SK-N-SH (cell line): Measurements from ENCODE around the gene CHGA. TPM values are rescaled to one million over a fixed set of nuclear protein-coding genes. Genes with fewer than 3 reads are reported as not detected.

Experiments used
- CTCF ChIA-PET: fragments of 300-600, 350-600 bp; formaldehyde crosslinking; extraction: SDS; loops from one replicate; lab custom pipeline; 2021; lab: Yijun Ruan, JAX
- POLR2A ChIA-PET: fragments of 350-600 bp; sonication (Branson Sonifier 250); formaldehyde crosslinking; extraction: SDS; loops from one replicate; lab custom pipeline; 2020; ENCODE audit warnings: antibody characterized with exemption, inconsistent platforms; lab: Yijun Ruan, JAX
- DNase-seq: peaks from one replicate; pipeline ENCODE4 v3.0.0; 2012
- H2AFZ ChIP-seq: fragments of 200-600 bp; sonication (generic); 2 replicates; pipeline ENCODE4 v1.8.1; 2016; ENCODE audit warnings: antibody characterized with exemption, mild to moderate bottlenecking, low read depth
- H3F3A ChIP-seq: fragments of 200-600 bp; sonication (generic); replicated peaks from 2 replicates; pipeline ENCODE3; 2016; ENCODE audit warnings: antibody characterized with exemption, mild to moderate bottlenecking; ENCODE audit not compliant: insufficient read depth
- H3K27ac ChIP-seq, 2 experiments: fragments of 200-500 bp in 1 of 2; fragments of 200-600 bp in 1 of 2; sonication (Bioruptor generic) in 1 of 2; sonication (generic), shearing (Covaris generic) in 1 of 2; 2 replicates each; pipeline versions ENCODE4 v1.5.1 to v1.6.1; 2014 to 2016; ENCODE audit warnings: low read depth in 2 of 2, inconsistent platforms in 1 of 2, low read length in 1 of 2, mild to moderate bottlenecking in 1 of 2, mixed read lengths in 1 of 2
- H3K27me3 ChIP-seq: fragments of 200-600 bp; sonication (generic), shearing (Covaris generic); 2 replicates; pipeline ENCODE4 v1.6.1; 2016; ENCODE audit warnings: mixed run types; ENCODE audit not compliant: insufficient read depth
- H3K36me3 ChIP-seq, 2 experiments: fragments of 200-500 bp in 1 of 2; fragments of 200-600 bp in 1 of 2; sonication (Bioruptor generic) in 1 of 2; sonication (generic) in 1 of 2; replicated peaks in 1 of 2; 2 replicates each; pipeline versions ENCODE3 to v1.5.1; 2014 to 2016; ENCODE audit warnings: low read length in 1 of 2, mild to moderate bottlenecking in 1 of 2; ENCODE audit not compliant: insufficient read depth in 2 of 2, control insufficient read depth in 1 of 2
- H3K4me1 ChIP-seq, 2 experiments: fragments of 200-500 bp in 1 of 2; fragments of 200-600 bp in 1 of 2; sonication (Bioruptor generic) in 1 of 2; sonication (generic), shearing (Covaris generic) in 1 of 2; 2 replicates each; pipeline versions ENCODE4 v1.5.1 to v1.6.1; 2014 to 2016; ENCODE audit warnings: low read depth in 1 of 2, low read length in 1 of 2, mixed run types in 1 of 2; ENCODE audit not compliant: insufficient read depth in 2 of 2, control insufficient read depth in 1 of 2
- H3K4me2 ChIP-seq: fragments of 200-600 bp; sonication (generic), shearing (Covaris generic); 2 replicates; pipeline ENCODE4 v1.6.1; 2017; ENCODE audit warnings: mixed run types
- H3K4me3 ChIP-seq, 2 experiments: fragments of 200-500 bp in 1 of 2; fragments of 200-600 bp in 1 of 2; sonication (Bioruptor generic) in 1 of 2; sonication (generic), shearing (Covaris generic) in 1 of 2; 2 replicates each; pipeline versions ENCODE4 v1.5.1 to v1.8.1; 2014 to 2016; ENCODE audit warnings: low read depth in 2 of 2, inconsistent platforms in 1 of 2, low read length in 1 of 2, mild to moderate bottlenecking in 1 of 2, mixed read lengths in 1 of 2, moderate library complexity in 1 of 2
- H3K79me2 ChIP-seq: fragments of 200-600 bp; sonication (generic); 2 replicates; pipeline ENCODE4 v1.8.1; 2017; ENCODE audit warnings: mild to moderate bottlenecking; ENCODE audit not compliant: insufficient read depth
- H3K9ac ChIP-seq: fragments of 200-600 bp; sonication (generic); 2 replicates; pipeline ENCODE4 v1.6.1; 2017; ENCODE audit warnings: mixed run types
- H3K9me2 ChIP-seq: fragments of 200-600 bp; sonication (generic); 2 replicates; pipeline ENCODE4 v1.6.1; 2017; ENCODE audit warnings: mixed run types
- H3K9me3 ChIP-seq: fragments of 200-600 bp; sonication (generic); 2 replicates; pipeline ENCODE4 v1.6.1; 2017; ENCODE audit warnings: mixed run types, mild to moderate bottlenecking, moderate library complexity
- H4K20me1 ChIP-seq: fragments of 200-600 bp; sonication (generic); 2 replicates; pipeline ENCODE4 v1.6.1; 2017; ENCODE audit warnings: mild to moderate bottlenecking, mixed run types; ENCODE audit not compliant: insufficient read depth
- CHD2 ChIP-seq: fragments of 150-350 bp; IDR thresholded peaks from 2 replicates; pipeline ENCODE4 v1.6.1; 2018; ENCODE audit warnings: low read length; ENCODE audit not compliant: partially characterized antibody
- ELF1 ChIP-seq: IDR thresholded peaks from 2 replicates; pipeline ENCODE4 v1.4.0; 2012
- FOXJ3 ChIP-seq: sonication (generic); formaldehyde crosslinking; IDR thresholded peaks from 2 replicates; pipeline ENCODE4 v1.5.1; 2020; ENCODE audit warnings: mild to moderate bottlenecking, missing genetic modification reagents
- FOXM1 ChIP-seq: IDR thresholded peaks from 2 replicates; pipeline ENCODE4 v1.4.0; 2012; ENCODE audit warnings: low read depth, mild to moderate bottlenecking
- JUND ChIP-seq: IDR thresholded peaks from 2 replicates; pipeline ENCODE4 v1.4.0; 2012
- RXRA ChIP-seq: IDR thresholded peaks from 2 replicates; pipeline ENCODE4 v1.4.0; 2012; ENCODE audit warnings: low read depth, mild to moderate bottlenecking, borderline replicate concordance
- USF1 ChIP-seq: IDR thresholded peaks from 2 replicates; pipeline ENCODE4 v1.4.0; 2012; ENCODE audit warnings: low read depth, borderline replicate concordance
- YY1 ChIP-seq: IDR thresholded peaks from 2 replicates; pipeline ENCODE4 v1.4.0; 2012; ENCODE audit warnings: low read depth, mild to moderate bottlenecking
- ZBTB33 ChIP-seq: IDR thresholded peaks from 2 replicates; pipeline ENCODE4 v1.4.0; 2012; ENCODE audit warnings: low read depth, borderline replicate concordance
- WGBS: methylation state at CpG from one replicate; pipeline ENCODE4 v1.1.6; 2017; ENCODE audit warnings: low lambda C conversion rate; 5-methylcytosine and 5-hydroxymethylcytosine counted together
- polyA plus RNA-seq, 3 experiments: library from polyadenylated mRNA; depleted of rRNA; stranded (reverse); fragments of >200 nt; gene quantifications; 2 replicates each; pipeline ENCODE4 v1.2.3, GENCODE V29; 2012
- TF ChIP-seq, protein P1 (sequence below): fragments of 200-600 bp; sonication (generic); IDR thresholded peaks from 2 replicates; pipeline ENCODE4 v1.6.1; 2017; ENCODE audit warnings: antibody characterized with exemption, mild to moderate bottlenecking, moderate library complexity
- TF ChIP-seq, protein P2 (sequence below): IDR thresholded peaks from 2 replicates; pipeline ENCODE4 v1.4.0; 2012; ENCODE audit warnings: low read depth
- TF ChIP-seq, protein P3 (sequence below): IDR thresholded peaks from 2 replicates; pipeline ENCODE4 v1.6.1; 2012; ENCODE audit warnings: mild to moderate bottlenecking, low read depth, low read length, moderate library complexity

Gene CHGA
- polyA plus RNA-seq, 1 of the 3 experiments (the other 2 are of a cell fraction), result 5.6 TPM

DNA sequence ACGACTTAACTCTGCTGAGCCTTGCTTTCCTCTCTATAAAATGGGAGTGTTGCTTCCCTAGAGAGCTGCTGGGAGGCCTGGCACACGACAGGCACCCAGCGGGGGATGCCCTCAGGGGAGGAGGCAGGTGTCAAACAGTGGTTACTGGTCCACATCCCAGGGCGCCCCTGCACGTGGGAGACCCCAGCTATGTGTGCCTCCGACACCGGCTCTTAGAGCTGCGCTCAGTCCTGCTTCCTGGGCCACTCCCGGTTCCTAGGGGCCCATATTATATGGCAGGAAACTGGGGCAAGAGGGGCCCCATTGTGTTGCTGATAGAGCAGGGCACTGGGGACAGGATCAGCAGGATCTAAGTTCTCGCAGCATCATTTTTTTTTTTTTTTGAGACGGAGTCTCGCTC lies 47.3 kb downstream of the CHGA start:
- WGBS, result 91% methylated on average over 10 of the region's 12 CpGs
- POLR2A ChIA-PET, result interaction anchor here (1.3 kb wide), 1 partner anchor 17 kb away, joined by 6 read pairs; no protein-coding TSS in a partner anchor
- Histone ChIP-seq H4K20me1 (no peaks in the 10 kb centered on the region), H3K9me2 (no peaks in the 10 kb centered on the region), H3K36me3 (no peaks in the 10 kb centered on the region), H3K4me1 (peaks cover 0 to 45% of the 10 kb centered on the region in 2 experiments; a peak in 1 of 4 replicates), H3K4me3 (no peak overlapping the region), H3K27me3 (no peaks in the 10 kb centered on the region), H3F3A (no peaks in the 10 kb centered on the region), H3K9ac (no peak overlapping the region), H3K27ac (no peak overlapping the region; a peak in 1 of 4 replicates), H3K79me2 (no peaks in the 10 kb centered on the region), H3K9me3 (no peaks in the 10 kb centered on the region), H2AFZ (no peak overlapping the region), H3K4me2 (no peak overlapping the region)
- DNase-seq, result no peak
- TF ChIP-seq JUND (no peak), USF1 (no peak), CHD2 (no peak), YY1 (no peak), ZBTB33 (no peak), ELF1 (no peak), FOXJ3 (no peak)
- TF ChIP-seq, protein P1, sequence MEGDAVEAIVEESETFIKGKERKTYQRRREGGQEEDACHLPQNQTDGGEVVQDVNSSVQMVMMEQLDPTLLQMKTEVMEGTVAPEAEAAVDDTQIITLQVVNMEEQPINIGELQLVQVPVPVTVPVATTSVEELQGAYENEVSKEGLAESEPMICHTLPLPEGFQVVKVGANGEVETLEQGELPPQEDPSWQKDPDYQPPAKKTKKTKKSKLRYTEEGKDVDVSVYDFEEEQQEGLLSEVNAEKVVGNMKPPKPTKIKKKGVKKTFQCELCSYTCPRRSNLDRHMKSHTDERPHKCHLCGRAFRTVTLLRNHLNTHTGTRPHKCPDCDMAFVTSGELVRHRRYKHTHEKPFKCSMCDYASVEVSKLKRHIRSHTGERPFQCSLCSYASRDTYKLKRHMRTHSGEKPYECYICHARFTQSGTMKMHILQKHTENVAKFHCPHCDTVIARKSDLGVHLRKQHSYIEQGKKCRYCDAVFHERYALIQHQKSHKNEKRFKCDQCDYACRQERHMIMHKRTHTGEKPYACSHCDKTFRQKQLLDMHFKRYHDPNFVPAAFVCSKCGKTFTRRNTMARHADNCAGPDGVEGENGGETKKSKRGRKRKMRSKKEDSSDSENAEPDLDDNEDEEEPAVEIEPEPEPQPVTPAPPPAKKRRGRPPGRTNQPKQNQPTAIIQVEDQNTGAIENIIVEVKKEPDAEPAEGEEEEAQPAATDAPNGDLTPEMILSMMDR, result no peak
- TF ChIP-seq, protein P2, sequence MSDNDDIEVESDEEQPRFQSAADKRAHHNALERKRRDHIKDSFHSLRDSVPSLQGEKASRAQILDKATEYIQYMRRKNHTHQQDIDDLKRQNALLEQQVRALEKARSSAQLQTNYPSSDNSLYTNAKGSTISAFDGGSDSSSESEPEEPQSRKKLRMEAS, result no peak
- CTCF ChIA-PET, result interaction anchor here (1.1 to 1.5 kb wide), 4 partner anchors 11 to 143 kb away, joined by 3 to 6 read pairs (median 4); no protein-coding TSS in a partner anchor

DNA sequence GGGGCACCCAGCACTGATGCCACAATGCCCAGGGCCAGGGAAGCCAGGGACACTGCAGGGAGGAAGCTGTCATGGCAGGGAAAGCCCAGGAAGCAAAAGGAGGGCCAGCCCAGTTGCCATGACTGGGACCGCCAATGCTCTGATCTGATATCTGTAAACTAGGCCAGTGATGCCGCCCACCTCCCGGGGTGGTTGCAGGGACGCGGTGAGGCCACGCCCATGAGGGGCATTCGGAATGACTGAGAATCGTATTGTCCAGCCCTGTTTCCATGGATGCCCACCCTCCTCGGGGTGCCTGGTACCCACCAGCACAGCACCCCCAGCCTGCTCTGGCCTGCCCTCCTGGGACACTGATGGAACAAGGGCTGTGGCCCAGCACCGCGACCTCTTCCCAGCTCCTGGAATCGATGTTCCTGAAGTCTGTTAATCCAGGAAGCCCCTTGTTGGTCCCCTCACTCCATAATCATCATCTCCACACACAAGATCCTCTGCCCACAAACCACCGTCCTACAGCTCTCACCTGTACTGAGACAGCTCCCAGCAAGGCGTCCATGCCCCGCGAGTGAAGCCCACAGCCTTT lies 48.7 kb downstream of the CHGA start:
- 94% methylated on average over 9 of the region's 16 CpGs for WGBS
- POLR2A ChIA-PET, result no interaction called here
- TF ChIP-seq, protein P1, result no peak
- no peak for TF ChIP-seq YY1
- TF ChIP-seq ZBTB33, result no peak
- TF ChIP-seq RXRA, result no peak
- no peak for TF ChIP-seq FOXM1
- TF ChIP-seq, protein P3, sequence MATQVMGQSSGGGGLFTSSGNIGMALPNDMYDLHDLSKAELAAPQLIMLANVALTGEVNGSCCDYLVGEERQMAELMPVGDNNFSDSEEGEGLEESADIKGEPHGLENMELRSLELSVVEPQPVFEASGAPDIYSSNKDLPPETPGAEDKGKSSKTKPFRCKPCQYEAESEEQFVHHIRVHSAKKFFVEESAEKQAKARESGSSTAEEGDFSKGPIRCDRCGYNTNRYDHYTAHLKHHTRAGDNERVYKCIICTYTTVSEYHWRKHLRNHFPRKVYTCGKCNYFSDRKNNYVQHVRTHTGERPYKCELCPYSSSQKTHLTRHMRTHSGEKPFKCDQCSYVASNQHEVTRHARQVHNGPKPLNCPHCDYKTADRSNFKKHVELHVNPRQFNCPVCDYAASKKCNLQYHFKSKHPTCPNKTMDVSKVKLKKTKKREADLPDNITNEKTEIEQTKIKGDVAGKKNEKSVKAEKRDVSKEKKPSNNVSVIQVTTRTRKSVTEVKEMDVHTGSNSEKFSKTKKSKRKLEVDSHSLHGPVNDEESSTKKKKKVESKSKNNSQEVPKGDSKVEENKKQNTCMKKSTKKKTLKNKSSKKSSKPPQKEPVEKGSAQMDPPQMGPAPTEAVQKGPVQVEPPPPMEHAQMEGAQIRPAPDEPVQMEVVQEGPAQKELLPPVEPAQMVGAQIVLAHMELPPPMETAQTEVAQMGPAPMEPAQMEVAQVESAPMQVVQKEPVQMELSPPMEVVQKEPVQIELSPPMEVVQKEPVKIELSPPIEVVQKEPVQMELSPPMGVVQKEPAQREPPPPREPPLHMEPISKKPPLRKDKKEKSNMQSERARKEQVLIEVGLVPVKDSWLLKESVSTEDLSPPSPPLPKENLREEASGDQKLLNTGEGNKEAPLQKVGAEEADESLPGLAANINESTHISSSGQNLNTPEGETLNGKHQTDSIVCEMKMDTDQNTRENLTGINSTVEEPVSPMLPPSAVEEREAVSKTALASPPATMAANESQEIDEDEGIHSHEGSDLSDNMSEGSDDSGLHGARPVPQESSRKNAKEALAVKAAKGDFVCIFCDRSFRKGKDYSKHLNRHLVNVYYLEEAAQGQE, result no peak

More for the DNA sequence above, 48.7 kb downstream of the CHGA start:
- no peak overlapping the region for H3K9ac ChIP-seq
- no peak overlapping the region for H3K4me3 ChIP-seq
- no peaks in the 10 kb centered on the region for H3K9me2 ChIP-seq
- H3K27me3 ChIP-seq, result no peaks in the 10 kb centered on the region
- CTCF ChIA-PET, result interaction anchor here (1.1 to 3.1 kb wide), 4 partner anchors 19 to 161 kb away, joined by 3 to 10 read pairs (median 3); no protein-coding TSS in a partner anchor
- no peaks in the 10 kb centered on the region for H3F3A ChIP-seq
- no peak overlapping the region for H3K4me2 ChIP-seq
- H3K36me3 ChIP-seq, result no peaks in the 10 kb centered on the region
- peaks cover 0 to 45% of the 10 kb centered on the region in 2 experiments; a peak in 1 of 4 replicates for H3K4me1 ChIP-seq
- no peak overlapping the region for H2AFZ ChIP-seq
- H3K27ac ChIP-seq, result peak overlapping the region in 1 of 2 experiments; percentile 19; a peak in 1 of 4 replicates
- DNase-seq, result no peak
- no peaks in the 10 kb centered on the region for H4K20me1 ChIP-seq
- H3K9me3 ChIP-seq, result no peaks in the 10 kb centered on the region
- no peaks in the 10 kb centered on the region for H3K79me2 ChIP-seq
